Measurements from ENCODE around the gene EEF1G.

DNA sequence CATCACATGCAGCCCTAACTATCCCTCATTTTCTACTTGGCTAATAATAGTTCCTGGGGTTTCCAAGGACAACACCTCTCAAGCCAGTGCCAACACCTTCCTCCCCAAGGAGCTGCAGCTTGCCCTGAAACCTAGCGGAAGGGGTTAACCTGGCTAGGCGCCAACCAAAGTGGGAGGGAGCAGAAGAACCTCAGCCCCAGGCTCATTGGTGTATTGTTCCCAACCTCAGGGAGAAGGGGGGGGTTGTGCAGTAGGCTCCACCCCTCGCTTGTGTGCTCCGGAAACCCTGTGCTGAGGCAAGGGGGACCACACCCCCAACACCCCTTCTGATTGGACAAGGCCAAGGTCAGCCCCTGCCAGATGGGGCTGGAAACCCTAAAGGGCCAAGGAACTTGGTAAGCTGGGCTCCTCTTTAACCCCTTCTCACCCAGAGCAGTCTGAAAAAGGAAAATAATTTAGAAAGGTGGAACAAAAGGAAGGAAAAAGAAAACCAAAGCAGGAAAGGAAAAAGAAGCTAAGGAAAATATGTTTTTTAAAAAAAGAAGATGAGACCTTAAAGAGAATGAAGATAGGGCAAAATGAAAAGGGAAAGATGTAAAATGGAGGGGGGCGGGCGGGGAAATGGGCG, 25.5 kb upstream of the EEF1G start:
- TF ChIP-seq ZNF2 (tag by site-specific recombination; IDR thresholded peaks at IDR 0.05) (0 out of 2 replicates have a peak, but pooled peaks have one; percentile 42), SP2 (tag by site-specific recombination; IDR thresholded peaks at IDR 0.05) (peak; percentile 92), ZBTB8A (tag by site-specific recombination; IDR thresholded peaks at IDR 0.05) (peak; percentile 39; the same call in 1 of the 2 replicates), ZNF23 (tag by site-specific recombination; IDR thresholded peaks at IDR 0.05; ENCODE audit: borderline replicate concordance) (no peak), OSR2 (tag by site-specific recombination; IDR thresholded peaks at IDR 0.05) (no peak), ZNF133 (tag by site-specific recombination; IDR thresholded peaks at IDR 0.05) (no peak), ZNF155 (tag by site-specific recombination; IDR thresholded peaks at IDR 0.05) (no peak)
- TF ChIP-seq, protein P1, sequence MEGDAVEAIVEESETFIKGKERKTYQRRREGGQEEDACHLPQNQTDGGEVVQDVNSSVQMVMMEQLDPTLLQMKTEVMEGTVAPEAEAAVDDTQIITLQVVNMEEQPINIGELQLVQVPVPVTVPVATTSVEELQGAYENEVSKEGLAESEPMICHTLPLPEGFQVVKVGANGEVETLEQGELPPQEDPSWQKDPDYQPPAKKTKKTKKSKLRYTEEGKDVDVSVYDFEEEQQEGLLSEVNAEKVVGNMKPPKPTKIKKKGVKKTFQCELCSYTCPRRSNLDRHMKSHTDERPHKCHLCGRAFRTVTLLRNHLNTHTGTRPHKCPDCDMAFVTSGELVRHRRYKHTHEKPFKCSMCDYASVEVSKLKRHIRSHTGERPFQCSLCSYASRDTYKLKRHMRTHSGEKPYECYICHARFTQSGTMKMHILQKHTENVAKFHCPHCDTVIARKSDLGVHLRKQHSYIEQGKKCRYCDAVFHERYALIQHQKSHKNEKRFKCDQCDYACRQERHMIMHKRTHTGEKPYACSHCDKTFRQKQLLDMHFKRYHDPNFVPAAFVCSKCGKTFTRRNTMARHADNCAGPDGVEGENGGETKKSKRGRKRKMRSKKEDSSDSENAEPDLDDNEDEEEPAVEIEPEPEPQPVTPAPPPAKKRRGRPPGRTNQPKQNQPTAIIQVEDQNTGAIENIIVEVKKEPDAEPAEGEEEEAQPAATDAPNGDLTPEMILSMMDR (tag by site-specific recombination; IDR thresholded peaks at IDR 0.05): no peak
- TF ChIP-seq, protein P2, sequence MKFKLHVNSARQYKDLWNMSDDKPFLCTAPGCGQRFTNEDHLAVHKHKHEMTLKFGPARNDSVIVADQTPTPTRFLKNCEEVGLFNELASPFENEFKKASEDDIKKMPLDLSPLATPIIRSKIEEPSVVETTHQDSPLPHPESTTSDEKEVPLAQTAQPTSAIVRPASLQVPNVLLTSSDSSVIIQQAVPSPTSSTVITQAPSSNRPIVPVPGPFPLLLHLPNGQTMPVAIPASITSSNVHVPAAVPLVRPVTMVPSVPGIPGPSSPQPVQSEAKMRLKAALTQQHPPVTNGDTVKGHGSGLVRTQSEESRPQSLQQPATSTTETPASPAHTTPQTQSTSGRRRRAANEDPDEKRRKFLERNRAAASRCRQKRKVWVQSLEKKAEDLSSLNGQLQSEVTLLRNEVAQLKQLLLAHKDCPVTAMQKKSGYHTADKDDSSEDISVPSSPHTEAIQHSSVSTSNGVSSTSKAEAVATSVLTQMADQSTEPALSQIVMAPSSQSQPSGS (tag by site-specific recombination; IDR thresholded peaks at IDR 0.05; ENCODE audit: low read depth): no peak
- TF ChIP-seq, protein P3, sequence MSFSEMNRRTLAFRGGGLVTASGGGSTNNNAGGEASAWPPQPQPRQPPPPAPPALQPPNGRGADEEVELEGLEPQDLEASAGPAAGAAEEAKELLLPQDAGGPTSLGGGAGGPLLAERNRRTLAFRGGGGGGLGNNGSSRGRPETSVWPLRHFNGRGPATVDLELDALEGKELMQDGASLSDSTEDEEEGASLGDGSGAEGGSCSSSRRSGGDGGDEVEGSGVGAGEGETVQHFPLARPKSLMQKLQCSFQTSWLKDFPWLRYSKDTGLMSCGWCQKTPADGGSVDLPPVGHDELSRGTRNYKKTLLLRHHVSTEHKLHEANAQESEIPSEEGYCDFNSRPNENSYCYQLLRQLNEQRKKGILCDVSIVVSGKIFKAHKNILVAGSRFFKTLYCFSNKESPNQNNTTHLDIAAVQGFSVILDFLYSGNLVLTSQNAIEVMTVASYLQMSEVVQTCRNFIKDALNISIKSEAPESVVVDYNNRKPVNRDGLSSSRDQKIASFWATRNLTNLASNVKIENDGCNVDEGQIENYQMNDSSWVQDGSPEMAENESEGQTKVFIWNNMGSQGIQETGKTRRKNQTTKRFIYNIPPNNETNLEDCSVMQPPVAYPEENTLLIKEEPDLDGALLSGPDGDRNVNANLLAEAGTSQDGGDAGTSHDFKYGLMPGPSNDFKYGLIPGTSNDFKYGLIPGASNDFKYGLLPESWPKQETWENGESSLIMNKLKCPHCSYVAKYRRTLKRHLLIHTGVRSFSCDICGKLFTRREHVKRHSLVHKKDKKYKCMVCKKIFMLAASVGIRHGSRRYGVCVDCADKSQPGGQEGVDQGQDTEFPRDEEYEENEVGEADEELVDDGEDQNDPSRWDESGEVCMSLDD (tag by site-specific recombination; IDR thresholded peaks at IDR 0.05): peak; percentile 81; the same call in 1 of the 2 replicates
- TF ChIP-seq, protein P4, sequence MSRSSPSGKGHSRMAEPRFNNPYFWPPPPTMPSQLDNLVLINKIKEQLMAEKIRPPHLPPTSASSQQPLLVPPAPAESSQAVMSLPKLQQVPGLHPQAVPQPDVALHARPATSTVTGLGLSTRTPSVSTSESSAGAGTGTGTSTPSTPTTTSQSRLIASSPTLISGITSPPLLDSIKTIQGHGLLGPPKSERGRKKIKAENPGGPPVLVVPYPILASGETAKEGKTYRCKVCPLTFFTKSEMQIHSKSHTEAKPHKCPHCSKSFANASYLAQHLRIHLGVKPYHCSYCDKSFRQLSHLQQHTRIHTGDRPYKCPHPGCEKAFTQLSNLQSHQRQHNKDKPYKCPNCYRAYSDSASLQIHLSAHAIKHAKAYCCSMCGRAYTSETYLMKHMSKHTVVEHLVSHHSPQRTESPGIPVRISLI (tag by site-specific recombination; IDR thresholded peaks at IDR 0.05): no peak
- TF ChIP-seq, protein P5, sequence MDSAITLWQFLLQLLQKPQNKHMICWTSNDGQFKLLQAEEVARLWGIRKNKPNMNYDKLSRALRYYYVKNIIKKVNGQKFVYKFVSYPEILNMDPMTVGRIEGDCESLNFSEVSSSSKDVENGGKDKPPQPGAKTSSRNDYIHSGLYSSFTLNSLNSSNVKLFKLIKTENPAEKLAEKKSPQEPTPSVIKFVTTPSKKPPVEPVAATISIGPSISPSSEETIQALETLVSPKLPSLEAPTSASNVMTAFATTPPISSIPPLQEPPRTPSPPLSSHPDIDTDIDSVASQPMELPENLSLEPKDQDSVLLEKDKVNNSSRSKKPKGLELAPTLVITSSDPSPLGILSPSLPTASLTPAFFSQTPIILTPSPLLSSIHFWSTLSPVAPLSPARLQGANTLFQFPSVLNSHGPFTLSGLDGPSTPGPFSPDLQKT (IDR thresholded peaks at IDR 0.05; ENCODE audit: borderline replicate concordance, low read depth, low read length): peak; percentile 80
- TF ChIP-seq, protein P6, sequence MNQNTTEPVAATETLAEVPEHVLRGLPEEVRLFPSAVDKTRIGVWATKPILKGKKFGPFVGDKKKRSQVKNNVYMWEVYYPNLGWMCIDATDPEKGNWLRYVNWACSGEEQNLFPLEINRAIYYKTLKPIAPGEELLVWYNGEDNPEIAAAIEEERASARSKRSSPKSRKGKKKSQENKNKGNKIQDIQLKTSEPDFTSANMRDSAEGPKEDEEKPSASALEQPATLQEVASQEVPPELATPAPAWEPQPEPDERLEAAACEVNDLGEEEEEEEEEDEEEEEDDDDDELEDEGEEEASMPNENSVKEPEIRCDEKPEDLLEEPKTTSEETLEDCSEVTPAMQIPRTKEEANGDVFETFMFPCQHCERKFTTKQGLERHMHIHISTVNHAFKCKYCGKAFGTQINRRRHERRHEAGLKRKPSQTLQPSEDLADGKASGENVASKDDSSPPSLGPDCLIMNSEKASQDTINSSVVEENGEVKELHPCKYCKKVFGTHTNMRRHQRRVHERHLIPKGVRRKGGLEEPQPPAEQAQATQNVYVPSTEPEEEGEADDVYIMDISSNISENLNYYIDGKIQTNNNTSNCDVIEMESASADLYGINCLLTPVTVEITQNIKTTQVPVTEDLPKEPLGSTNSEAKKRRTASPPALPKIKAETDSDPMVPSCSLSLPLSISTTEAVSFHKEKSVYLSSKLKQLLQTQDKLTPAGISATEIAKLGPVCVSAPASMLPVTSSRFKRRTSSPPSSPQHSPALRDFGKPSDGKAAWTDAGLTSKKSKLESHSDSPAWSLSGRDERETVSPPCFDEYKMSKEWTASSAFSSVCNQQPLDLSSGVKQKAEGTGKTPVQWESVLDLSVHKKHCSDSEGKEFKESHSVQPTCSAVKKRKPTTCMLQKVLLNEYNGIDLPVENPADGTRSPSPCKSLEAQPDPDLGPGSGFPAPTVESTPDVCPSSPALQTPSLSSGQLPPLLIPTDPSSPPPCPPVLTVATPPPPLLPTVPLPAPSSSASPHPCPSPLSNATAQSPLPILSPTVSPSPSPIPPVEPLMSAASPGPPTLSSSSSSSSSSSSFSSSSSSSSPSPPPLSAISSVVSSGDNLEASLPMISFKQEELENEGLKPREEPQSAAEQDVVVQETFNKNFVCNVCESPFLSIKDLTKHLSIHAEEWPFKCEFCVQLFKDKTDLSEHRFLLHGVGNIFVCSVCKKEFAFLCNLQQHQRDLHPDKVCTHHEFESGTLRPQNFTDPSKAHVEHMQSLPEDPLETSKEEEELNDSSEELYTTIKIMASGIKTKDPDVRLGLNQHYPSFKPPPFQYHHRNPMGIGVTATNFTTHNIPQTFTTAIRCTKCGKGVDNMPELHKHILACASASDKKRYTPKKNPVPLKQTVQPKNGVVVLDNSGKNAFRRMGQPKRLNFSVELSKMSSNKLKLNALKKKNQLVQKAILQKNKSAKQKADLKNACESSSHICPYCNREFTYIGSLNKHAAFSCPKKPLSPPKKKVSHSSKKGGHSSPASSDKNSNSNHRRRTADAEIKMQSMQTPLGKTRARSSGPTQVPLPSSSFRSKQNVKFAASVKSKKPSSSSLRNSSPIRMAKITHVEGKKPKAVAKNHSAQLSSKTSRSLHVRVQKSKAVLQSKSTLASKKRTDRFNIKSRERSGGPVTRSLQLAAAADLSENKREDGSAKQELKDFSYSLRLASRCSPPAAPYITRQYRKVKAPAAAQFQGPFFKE (tag by site-specific recombination; IDR thresholded peaks at IDR 0.05; ENCODE audit: borderline replicate concordance): no peak
